HG02884 (cell line): ENCODE results near the gene MAP1LC3B2.
"Not testable (repeated sequence)": the region's sequence is repeated elsewhere in the genome, so short reads cannot be mapped to it uniquely, and the experiment has no call there.

Experiments used
- ATAC-seq: cut with Tn5 transposase; IDR thresholded peaks from one replicate; pipeline ENCODE4 v1.9.1; 2021; ENCODE audit warnings: mild to moderate bottlenecking, moderate library complexity; ENCODE audit not compliant: unreplicated experiment

The MAP1LC3B2 gene

DNA sequence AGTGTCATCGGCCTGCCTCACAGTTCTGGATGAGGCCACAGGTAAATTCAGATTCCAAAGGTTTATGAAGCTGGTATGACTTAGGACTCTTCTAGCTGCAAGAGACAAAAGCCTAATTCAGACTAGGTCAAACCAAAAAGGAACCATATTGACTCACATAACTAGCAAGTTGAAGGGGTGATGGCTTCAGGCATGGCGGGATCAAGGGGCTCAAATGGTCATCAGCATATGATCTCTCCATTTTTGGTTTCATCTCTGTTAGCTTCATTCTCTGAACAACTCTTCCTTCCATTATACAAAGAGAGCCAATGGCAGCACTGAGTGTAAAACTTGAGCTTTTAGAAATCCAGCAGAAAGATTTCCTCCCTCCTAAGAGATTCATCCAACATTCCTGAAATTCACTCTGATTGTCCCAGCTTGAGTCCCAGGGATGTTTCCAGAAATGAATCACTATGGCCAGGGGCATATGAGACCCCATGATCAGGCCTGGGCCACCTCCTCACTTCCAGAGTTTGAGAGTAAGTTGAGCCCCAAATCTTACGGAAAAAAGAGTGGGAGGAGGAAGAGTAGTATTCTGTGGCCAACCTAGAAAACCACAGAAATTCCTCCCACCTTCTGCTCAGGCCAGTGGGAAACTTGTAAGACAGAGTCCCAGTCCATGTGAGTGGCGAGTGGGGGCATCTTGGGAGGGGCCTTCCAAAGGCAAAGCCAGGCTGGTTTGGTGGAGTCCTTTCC lies 2.0 kb upstream of the MAP1LC3B2 start:
- no peak for ATAC-seq

DNA sequence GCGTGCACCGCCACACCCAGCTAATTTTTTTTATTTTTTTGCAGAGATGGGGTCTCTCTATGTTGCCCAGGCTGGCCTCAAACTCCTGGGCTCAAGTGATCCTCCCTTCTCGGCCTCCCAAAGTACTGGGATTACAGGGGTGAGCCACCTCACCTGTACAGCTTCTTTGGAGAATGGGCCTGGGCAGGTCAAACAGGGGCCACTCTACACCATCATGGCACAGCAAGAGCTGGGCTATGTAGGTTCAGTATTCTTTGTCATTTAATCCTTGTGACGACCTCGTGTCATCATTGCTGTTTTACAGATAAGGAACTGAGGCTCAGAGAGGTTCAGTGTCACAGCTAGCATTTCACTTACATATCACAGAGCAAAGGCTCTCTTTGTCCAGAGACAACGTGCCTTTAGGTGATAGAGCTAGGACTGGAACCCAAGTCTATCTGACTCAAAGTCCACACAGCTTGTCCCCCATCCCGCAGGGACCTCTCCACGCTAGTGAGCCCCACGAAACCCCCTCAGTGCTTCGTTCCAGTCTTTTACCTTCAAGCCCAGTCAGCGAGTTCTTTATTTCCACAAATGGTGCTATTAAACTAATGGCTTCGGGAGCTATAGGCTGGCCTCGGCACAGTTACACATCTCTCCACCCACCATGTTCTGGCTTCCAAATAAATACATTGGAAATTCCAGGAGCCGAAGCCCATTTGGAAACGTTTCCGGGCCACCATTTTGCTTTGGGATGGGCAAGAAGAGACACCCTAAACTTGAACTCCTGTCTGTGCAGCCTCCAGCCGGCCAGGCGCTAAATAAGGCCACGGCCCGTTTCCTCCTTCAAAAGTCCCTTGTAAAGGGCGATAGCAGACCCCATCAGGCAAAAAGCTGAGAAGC lies 660 bp upstream of the MAP1LC3B2 start:
- no peak for ATAC-seq

DNA sequence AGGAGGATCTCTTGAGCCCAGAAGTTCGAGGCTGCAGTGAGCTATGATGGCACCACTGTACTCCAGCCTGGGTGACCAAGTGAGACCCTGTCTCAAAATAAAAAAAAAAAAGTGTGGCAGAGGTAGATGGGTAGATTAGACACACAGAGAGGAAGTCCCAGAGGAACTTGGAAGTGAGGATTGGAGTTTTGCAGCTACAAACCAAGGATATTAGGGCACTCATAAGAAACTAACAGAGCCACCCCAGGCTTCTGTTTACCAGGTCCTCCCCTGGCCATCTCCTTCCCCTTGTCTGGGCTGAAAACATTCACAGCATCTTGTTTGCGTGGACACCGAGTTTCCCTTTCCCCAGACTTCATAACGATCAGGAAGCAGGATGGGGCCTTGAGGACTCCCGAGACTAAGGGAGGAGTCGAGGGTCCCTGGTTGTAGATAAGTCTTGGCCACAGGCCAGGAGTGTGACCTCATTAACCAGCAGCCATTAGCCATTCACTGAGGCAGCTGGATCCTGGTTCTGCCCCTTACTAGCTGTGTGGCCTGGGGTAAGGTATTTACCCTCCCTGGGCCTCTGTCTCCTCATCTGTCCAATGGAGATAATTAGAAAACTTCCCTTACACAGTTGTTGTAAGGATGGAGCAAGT lies 2.1 kb downstream of the MAP1LC3B2 start:
- ATAC-seq = no peak

DNA sequence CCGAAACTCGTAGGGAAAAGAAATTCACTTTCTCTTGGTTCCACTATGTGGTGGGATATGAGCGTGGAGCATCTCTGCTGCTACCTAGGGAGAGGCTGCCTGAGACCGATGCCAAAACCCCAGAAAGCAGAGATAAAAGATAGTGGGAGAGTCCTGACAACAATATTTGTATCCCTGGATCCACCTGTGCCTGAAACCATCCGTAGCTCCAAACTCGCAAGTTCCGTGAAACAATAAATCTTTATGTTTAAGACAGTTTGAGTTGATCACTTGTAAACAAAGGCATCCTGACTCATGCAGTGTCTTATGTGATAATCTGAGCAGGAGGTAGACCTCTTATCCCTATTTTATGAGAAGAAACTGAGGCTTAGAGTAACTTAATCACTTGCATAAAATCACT lies 2.9 kb downstream of the MAP1LC3B2 start:
- ATAC-seq = no peak

DNA sequence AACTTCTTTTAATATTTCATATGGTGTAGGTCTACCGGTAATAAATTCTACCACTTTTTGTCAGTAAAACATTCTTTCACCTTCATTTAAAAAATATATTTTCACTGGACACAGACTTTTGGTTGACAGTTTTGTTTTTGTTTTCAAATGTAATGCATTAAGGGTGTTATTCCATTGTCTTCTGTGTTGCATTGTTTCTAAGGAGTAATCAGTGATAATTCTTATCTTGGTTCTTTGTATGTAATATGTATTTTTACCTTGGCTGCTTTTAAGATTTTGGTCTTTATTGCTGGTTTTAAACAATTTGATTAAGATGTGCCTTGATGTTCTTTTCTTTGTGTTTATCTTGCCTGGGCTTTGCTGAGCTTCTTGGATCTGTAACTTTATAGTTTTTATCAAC lies 4.1 kb downstream of the MAP1LC3B2 start:
- ATAC-seq = no peak

DNA sequence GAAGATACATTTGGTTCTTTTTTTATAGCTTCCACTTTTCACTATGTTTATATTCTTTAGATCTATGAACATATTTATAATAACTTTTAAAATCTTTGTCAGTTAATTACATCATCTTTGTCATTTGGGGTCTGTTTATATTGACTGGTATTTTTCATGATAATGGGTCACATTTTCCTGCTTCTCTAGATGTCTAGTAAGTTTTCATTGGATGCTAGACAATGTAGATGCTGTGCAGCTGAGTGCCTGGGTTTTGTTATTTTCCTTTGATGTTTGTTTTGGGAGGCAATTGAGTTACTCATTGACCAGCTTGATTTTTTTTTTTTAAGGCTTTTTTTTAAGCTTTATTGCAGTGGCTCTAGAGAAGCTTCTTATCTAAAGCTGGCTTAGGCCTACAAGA lies 4.9 kb downstream of the MAP1LC3B2 start:
- no peak for ATAC-seq

DNA sequence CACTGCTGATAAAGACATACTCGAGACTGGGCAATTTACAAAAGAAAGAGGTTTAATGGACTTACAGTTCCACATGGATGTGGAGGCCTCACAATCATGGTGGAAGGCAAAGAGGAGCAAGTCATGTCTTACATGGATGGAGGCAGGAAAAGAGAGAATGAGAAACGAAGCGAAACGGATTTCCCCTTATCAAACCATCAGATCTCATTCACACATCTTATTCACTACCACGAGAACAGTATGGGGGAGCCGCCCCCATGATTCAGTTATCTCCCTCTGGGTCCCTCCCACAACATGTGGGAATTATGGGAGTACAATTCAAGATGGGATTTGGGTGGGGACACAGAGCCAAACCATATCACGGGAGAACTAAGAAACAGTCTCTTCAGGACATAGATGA lies 6.0 kb downstream of the MAP1LC3B2 start:
- ATAC-seq = not testable (repeated sequence)

DNA sequence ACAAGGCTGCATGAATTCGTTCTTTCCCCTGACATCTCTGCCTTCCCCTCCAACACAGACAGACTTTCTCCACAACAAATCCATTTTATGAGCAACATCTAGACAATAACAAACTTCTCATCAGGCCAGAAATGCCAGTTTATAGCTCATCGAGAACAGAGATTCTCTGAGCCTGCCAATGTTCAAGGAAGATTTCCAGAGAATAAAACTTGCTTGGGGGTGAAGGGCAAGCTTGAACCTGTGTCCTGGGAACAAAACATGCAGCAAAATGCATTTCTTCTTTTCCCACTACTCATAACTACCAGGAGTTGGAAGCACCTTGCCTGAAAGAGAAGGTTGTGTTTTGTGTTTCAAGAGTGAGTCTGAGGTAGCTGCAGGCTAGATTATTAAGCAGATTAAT lies 6.8 kb downstream of the MAP1LC3B2 start:
- no peak for ATAC-seq

DNA sequence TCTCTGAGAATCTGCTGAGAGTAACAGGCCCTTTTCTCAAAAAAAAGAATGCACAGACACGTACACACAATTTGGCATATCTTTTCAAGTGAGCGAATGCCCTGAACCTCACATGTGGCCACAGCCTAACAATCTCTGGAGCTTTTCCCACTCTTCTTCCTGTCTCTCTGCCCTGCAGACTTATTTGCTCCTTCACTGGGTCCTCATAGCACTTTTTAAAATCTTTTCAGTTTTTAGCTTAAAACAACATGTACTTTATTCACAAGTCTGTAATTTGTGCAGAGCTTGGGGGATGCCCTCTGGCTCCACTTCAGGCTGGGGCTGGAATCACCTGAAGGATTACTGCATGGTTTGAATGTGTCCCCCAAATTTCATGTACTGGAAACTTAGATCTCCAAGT lies 9.0 kb downstream of the MAP1LC3B2 start:
- no peak for ATAC-seq

DNA sequence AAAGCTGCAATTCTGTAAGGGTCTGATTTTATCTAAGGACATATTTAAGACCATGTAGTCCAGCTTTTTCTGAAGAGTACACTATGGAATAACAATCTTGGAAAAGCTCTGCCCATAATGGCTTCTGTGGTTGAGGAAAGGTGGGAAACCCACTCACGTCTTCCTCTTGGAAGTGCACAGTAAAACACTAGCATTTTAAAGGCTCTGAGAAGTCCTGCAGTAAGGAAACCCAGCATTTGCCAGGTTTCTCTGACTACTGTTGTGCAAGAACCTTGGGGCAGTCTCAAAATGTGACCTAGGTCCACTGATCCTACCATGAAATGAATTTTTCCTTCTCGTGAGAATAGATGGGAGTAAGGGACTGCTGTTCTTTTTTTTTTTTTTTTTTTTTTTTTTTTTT lies 11.9 kb downstream of the MAP1LC3B2 start:
- ATAC-seq = no peak

DNA sequence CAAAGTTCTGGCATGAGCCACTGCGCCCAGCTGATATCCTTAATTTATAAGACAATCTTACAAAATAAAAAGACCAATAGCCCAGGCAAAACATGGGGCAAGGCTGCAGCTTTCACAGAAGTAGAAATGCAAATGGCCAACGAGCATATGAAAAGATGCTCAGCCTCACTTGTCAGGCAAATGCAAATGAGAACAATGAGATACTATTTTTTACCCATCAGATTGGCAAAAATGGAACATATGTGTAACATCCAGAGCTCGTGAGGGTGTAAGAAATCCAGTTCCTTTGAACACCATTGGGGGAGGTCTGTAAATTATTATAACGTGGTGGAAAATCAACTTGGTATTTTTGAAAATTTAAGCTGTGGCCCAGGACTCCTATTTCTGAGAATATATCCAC lies 14.6 kb downstream of the MAP1LC3B2 start:
- ATAC-seq = no peak

DNA sequence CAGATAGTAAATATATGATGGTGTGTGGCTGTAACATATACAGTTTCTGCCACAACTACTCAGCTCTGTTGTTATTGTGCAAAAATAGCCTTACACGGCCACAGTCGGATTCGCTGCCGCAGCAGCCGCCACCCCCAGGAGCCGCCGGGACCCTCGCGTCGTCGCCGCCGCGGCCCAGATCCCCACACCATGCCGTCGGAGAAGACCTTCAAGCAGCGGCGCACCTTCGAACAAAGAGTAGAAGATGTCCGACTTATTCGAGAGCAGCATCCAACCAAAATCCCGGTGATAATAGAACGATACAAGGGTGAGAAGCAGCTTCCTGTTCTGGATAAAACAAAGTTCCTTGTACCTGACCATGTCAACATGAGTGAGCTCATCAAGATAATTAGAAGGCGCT lies 16.6 kb downstream of the MAP1LC3B2 start:
- not testable (repeated sequence) for ATAC-seq

DNA sequence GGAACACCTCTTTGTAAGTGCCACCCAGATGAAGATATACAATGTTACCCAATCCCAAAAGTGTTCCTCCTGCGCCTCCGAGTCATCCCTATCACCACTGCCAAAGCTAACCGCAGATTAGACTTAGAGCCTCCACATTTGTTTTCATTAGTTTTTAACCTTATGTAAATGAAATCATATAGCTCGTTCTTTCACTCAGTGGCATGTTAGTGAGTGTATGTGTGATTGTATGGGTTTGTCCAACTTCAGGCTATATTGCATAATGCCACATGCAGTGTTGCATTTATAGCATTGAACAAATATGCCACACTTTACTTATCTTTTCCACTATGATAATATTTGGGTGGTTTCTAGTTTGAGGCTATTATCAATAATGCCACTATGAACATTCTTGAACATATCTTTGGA lies 18.0 kb downstream of the MAP1LC3B2 start:
- ATAC-seq = no peak

DNA sequence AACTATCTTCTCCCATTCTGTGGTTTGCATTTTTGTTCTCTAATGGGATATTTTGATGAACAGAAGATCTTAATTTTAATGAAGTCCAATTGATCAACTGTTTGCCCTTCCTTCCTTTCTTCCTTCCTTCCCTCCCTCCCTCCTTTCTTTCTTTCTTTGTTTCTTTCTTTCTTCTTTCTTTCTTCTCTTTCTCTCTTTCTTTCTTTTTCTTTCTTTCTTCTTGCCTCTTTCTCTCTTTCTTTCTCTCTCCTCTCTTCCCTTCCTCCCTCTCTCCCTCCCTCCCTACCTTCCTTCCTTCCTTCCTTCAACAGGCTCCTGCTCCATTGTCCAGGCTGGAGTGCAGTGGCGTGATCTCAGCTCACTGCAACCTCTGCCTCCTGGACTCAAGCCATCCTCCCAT lies 18.9 kb downstream of the MAP1LC3B2 start:
- no peak for ATAC-seq

DNA sequence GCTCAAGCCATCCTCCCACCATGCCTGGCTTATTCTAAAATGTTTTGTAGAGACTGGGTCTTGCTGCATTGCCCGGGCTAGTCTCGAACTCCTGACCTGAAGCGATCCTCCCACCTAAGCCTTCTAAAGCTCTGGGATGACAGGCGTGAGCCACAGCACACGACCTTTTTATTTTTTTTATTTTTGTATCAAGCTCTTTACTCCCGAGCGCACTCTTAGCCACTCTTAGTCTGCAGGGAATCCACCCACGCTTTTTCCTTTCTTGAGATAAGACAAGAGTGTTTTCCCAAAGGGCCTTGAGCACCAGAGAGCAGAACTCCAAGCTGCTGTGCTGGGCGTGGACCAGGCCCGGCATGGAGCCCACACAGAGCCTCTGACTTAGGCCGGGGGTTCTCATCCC lies 23.4 kb downstream of the MAP1LC3B2 start:
- ATAC-seq = no peak

DNA sequence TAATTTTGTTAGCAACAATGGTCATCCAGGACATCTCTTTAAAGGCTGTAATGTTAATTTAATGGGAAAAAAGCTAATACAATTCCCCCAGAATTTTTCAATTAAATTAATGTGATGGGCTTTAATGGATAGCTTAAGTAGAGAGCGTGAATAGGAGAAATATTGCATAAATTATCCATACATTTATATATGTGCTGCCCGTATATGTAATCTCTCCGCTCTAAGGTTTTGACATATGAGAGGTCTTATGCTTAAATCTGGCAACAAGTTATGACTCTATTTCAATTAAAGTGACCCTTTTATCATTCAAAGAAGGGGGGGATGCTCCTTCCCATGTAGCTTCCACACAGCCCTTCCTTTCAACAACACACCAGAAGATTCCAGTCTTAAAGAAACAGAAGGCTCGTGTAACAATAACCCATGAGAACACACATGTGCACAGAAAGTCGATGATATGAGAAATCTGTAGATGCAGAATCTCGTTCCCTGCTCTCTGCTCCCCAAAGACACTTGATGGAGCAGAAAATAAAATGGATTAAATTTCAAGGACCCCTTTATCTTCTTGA lies 24.0 kb downstream of the MAP1LC3B2 start:
- no peak for ATAC-seq

DNA sequence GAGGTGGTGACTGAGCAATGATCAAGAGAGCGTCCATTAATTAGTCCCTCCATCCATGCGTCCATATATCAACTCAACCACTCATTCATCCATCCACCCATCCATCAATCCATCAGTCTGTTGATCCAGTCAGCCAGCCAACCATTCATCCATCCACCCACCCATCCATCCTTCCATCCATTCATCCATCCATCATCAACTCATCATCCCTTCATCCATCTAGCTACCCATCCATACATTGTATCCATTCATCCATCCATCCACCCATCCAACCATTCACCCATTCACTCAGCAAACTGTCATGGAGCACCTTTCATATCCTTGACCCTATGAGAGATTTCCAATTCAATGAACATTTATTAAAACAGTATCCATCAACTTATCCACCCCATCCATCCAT lies 28.1 kb downstream of the MAP1LC3B2 start:
- ATAC-seq = no peak

DNA sequence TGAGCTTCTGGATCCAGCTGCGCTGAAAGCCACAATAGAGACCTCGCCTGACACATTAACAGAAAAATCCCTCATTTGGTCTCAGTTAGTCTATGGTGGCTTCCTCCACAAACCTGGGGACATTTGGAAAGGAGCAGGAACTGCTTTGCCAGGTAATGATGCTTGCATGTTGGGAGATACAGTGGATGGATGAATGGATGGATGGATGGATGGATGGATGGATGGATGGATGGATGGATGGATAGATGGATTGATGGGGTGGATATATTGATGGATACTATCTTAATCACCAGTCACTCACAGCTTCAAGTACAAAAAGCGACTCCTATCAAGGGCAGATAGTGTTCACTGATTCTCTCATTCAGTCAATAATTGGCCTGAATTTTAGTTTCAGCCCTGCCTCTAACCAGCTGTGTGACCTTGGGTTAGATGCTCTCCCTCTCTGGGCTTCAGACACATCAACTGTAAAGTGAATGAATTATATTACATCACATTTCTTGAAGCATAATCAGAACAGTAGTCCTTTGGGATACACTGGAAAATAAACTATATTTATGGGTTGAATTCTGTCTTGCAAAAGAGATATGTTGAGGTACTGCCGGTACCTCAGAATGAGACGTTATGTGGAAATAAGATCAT lies 29.3 kb downstream of the MAP1LC3B2 start:
- no peak for ATAC-seq

DNA sequence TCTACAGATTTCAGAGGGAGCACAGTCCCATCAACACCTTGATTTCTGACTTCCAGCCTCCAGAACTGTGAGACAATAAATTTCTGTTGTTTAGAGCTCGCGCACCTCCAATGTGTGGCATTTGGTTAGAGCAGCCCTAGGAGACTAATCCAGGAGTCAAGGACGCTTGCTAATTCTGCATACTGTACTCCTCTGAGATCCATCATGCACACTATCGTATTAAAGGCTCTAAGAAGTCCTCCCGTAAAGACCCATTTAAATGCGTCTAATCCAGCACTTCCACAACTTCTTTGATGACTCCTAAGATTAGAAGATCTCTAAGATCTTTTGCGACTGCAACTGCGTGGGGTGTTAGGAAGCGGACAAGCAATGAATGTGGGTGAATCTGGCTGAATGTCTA lies 30.4 kb downstream of the MAP1LC3B2 start:
- no peak for ATAC-seq

DNA sequence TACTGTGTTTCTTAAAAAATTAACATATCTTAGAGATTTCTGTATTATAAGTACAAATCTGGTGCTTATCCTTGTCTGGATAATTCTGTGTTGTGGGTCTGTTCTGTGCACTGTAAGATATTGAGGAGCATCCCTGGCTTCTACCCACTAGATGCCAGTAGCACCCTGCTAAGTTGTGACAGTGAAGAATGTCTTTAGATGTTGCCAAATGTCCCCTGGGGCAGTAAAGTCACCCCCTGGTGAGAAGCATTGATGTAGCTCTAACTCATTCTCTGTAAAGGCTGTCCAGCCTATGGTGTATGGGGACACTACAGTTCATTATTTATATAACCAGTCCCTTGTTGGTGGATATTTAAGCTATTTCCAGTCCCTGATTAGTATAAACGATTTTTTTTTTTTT lies 31.4 kb downstream of the MAP1LC3B2 start:
- ATAC-seq = no peak
